GM18511 (cell line): ENCODE data around the gene HAPLN2.

Experiments used
- ATAC-seq: cut with Tn5 transposase; IDR thresholded peaks from one replicate; pipeline ENCODE4 v1.9.1; 2021; ENCODE audit warnings: mild to moderate bottlenecking, moderate library complexity; ENCODE audit not compliant: unreplicated experiment

Gene HAPLN2

GRCh38 chr1:156643778-156644092 is 24.5 kb downstream of the HAPLN2 start:
- ATAC-seq: peak; percentile 61

DNA sequence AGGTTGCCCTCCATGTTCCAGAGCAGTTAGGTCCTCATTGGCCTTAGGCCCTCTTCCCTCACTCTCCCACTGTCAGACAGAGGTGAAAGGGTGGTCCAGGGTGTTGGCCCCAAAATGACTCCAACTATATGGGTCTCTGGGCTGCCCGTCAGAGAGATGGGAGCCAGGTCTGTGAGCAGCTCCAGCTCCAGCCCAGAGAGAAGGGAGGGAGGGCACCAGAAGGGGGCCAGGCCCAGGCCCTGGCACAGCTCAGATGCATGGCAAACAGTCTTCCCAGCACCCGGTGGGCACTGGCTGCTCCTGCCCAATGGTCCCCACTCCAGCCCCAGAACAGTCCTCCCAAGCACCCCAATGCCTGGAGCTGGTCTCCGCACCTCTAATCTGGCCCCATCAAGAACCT is 24.9 kb downstream of the HAPLN2 start:
- no peak for ATAC-seq

- ATAC-seq: no peak
Observed at GRCh38 chr1:156644640-156645039, 25.4 kb downstream of the HAPLN2 start.

GRCh38 chr1:156645056-156645455 is 25.8 kb downstream of the HAPLN2 start:
- ATAC-seq: no peak

- no peak for ATAC-seq
Observed at GRCh38 chr1:156645666-156646065, 26.5 kb downstream of the HAPLN2 start.

GRCh38 chr1:156646738-156647211 is 27.6 kb downstream of the HAPLN2 start:
- ATAC-seq: no peak

DNA sequence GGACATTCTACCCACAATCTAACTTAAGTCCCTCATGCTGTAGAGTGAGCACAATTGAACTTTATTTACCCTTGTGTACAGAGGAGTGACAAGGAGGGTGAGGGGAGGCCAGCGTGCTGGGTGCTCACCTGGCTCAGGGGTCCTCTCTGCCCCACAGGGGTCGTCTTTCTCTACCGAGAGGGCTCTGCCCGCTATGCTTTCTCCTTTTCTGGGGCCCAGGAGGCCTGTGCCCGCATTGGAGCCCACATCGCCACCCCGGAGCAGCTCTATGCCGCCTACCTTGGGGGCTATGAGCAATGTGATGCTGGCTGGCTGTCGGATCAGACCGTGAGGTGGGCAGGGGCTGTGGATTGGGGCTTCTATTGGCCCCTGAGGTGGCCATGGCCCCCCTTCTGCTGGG is 28.1 kb downstream of the HAPLN2 start:
- no peak for ATAC-seq

- ATAC-seq: no peak
Observed at GRCh38 chr1:156648496-156648895, 29.3 kb downstream of the HAPLN2 start.

DNA sequence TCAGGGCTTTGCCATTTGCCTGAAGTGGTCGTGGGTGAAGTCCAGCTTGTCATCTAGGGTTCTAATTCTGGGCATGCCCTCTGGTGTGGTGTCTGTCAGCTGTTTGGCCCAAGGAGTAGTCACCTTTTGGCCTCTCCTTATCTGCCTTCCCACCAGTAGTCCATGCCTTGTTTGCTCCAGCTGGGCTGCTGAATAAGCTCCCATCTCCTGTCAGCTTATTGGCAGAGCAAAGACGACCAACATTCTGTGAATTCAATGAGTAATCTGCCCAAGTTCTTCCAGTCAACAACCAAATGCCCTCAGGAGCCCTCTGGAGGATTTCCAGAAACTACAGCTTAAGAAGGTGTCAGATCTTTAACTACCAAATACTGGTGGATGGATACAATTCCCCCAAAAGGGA is 29.7 kb downstream of the HAPLN2 start:
- ATAC-seq: no peak

DNA sequence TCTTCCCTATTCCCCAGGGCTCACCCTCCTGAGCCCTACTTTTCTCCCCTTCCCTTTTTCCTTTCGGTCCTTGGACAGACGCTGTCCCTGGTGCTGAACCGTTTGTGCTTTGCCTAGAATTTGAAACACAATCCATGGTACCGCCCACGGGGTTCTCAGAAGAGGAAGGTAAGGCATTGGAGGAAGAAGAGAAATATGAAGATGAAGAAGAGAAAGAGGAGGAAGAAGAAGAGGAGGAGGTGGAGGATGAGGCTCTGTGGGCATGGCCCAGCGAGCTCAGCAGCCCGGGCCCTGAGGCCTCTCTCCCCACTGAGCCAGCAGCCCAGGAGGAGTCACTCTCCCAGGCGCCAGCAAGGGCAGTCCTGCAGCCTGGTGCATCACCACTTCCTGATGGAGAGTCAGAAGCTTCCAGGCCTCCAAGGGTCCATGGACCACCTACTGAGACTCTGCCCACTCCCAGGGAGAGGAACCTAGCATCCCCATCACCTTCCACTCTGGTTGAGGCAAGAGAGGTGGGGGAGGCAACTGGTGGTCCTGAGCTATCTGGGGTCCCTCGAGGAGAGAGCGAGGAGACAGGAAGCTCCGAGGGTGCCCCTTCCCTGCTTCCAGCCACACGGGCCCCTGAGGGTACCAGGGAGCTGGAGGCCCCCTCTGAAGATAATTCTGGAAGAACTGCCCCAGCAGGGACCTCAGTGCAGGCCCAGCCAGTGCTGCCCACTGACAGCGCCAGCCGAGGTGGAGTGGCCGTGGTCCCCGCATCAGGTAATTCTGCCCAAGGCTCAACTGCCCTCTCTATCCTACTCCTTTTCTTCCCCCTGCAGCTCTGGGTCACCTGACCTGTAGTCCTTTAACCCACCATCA is 33.1 kb downstream of the HAPLN2 start:
- no peak for ATAC-seq

DNA sequence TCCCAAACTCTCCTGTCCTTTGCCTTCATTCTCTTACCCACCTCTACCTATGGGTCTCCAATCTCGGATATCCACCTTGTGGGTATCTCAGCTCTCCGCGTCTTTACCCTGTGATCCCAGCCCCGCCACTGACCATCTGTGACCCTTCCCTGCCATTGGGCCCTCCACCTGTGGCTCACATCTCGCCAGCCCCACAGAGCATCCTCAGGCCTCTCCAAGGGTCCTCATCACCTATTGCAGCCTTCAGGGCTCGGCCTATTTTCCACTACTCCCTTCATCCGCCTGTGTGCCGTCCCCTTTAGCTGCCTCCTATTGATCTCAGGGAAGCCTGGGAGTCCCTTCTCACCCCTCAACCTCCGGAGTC is 33.8 kb downstream of the HAPLN2 start:
- no peak for ATAC-seq

GRCh38 chr1:156654700-156655099 is 35.5 kb downstream of the HAPLN2 start:
- no peak for ATAC-seq

- no peak for ATAC-seq
Observed at GRCh38 chr1:156655151-156655903, 36.1 kb downstream of the HAPLN2 start.

- ATAC-seq: no peak
Observed at GRCh38 chr1:156655904-156656516, 36.8 kb downstream of the HAPLN2 start.

- ATAC-seq: no peak
Observed at GRCh38 chr1:156656806-156657740, 37.9 kb downstream of the HAPLN2 start.

GRCh38 chr1:156657741-156658319 is 38.6 kb downstream of the HAPLN2 start:
- ATAC-seq: no peak

GRCh38 chr1:156658496-156658895 is 39.3 kb downstream of the HAPLN2 start:
- no peak for ATAC-seq

- ATAC-seq: no peak
Observed at GRCh38 chr1:156658945-156659574, 39.8 kb downstream of the HAPLN2 start.

GRCh38 chr1:156659661-156659987 is 40.4 kb downstream of the HAPLN2 start:
- no peak for ATAC-seq
